OCI-LY7 (cell line): ENCODE data around the gene AGTR1. TPM values are rescaled to one million over a fixed set of nuclear protein-coding genes. Genes with fewer than 3 reads are reported as not detected.

ENCODE experiments used
- Bru-seq: library from RNA; stranded (reverse); fragments of 400-500 nt; gene quantifications from one replicate; lab custom pipeline; 2021; lab: Mats Ljungman, UMichigan
- BruChase-seq, 2 experiments: library from RNA; stranded (reverse); fragments of 400-500 nt; gene quantifications; one replicate each; lab custom pipeline; 2021; lab: Mats Ljungman, UMichigan
- BruUV-seq: library from RNA; stranded (reverse); fragments of 400-500 nt; replicated peaks from 2 replicates; lab custom pipeline; 2021; lab: Mats Ljungman, UMichigan
- CTCF ChIA-PET: fragments of 300-600 bp; sonication (Branson Sonifier 250); formaldehyde crosslinking; loops from one replicate; lab custom pipeline; 2022; ENCODE audit warnings: antibody characterized with exemption; ENCODE audit not compliant: unreplicated experiment; lab: Charles Lee
- POLR2A ChIA-PET: fragments of 300-600 bp; sonication (Branson Sonifier 250); formaldehyde crosslinking; loops from one replicate; lab custom pipeline; 2022; ENCODE audit warnings: antibody characterized with exemption; lab: Charles Lee
- DNase-seq: peaks from one replicate; pipeline ENCODE4 v3.0.0-alpha.2; 2015; ENCODE audit warnings: low spot score
- H2AFZ ChIP-seq: fragments of 200-600 bp; sonication (generic), shearing (Covaris generic); 2 replicates; pipeline ENCODE4 v1.6.1; 2014; ENCODE audit warnings: mild to moderate bottlenecking, antibody characterized with exemption, low read length, moderate library complexity
- H3K27ac ChIP-seq: fragments of 200-600 bp; sonication (generic); 2 replicates; pipeline ENCODE4 v1.5.1; 2014; ENCODE audit warnings: mixed run types, low read depth, mild to moderate bottlenecking, moderate library complexity, low read length, inconsistent platforms; ENCODE audit not compliant: poor library complexity, severe bottlenecking
- H3K36me3 ChIP-seq: fragments of 200-600 bp; sonication (generic); 2 replicates; pipeline ENCODE4 v1.6.1; 2014; ENCODE audit warnings: mild to moderate bottlenecking, antibody characterized with exemption, low read length, moderate library complexity, mixed read lengths; ENCODE audit not compliant: insufficient read depth
- H3K4me1 ChIP-seq: fragments of 200-600 bp; sonication (generic); 2 replicates; pipeline ENCODE4 v1.5.1; 2014; ENCODE audit warnings: mild to moderate bottlenecking, low read length; ENCODE audit not compliant: insufficient read depth, poor library complexity, severe bottlenecking
- H3K4me2 ChIP-seq: fragments of 200-600 bp; sonication (generic); 2 replicates; pipeline ENCODE4 v1.6.1; 2014; ENCODE audit warnings: mild to moderate bottlenecking, low read length
- H3K4me3 ChIP-seq: fragments of 200-600 bp; sonication (generic); 2 replicates; pipeline ENCODE4 v1.5.1; 2014; ENCODE audit warnings: mild to moderate bottlenecking, low read depth, low read length; ENCODE audit not compliant: poor library complexity, severe bottlenecking
- H3K79me2 ChIP-seq: fragments of 200-600 bp; sonication (generic); 2 replicates; pipeline ENCODE4 v1.6.1; 2016; ENCODE audit warnings: low read depth, mild to moderate bottlenecking, low read length, moderate library complexity, mixed read lengths; ENCODE audit not compliant: insufficient read depth
- H3K9me2 ChIP-seq: fragments of 200-600 bp; sonication (generic); 2 replicates; pipeline ENCODE4 v1.6.1; 2016; ENCODE audit warnings: mild to moderate bottlenecking, low read length, mixed read lengths; ENCODE audit not compliant: insufficient read depth
- H3K9me3 ChIP-seq: fragments of 200-600 bp; sonication (generic); 2 replicates; pipeline ENCODE4 v1.6.1; 2014; ENCODE audit warnings: mild to moderate bottlenecking, mixed run types, low read length, mixed read lengths
- H4K20me1 ChIP-seq: fragments of 200-600 bp; sonication (generic); 2 replicates; pipeline ENCODE4 v1.6.1; 2014; ENCODE audit warnings: mild to moderate bottlenecking, antibody characterized with exemption, low read length, moderate library complexity, mixed read lengths; ENCODE audit not compliant: insufficient read depth
- EZH2phosphoT487 ChIP-seq: fragments of 200-600 bp; sonication (generic); IDR thresholded peaks from 2 replicates; pipeline ENCODE4 v1.6.1; 2018; ENCODE audit warnings: low read depth, borderline replicate concordance, mild to moderate bottlenecking, mixed run types, antibody characterized with exemption, low read length, moderate library complexity, mixed read lengths
- intact Hi-C: fragments of 100-400 bp; cut with micrococcal nuclease; formaldehyde crosslinking; loops from one replicate; pipeline ENCODE4 v1.10.0; 2022; ENCODE audit not compliant: unreplicated experiment
- long read RNA-seq: library from polyadenylated mRNA; stranded (forward); transcript quantifications from one replicate; pipeline ENCODE4 v2.0.0, GENCODE V29; 2022
- total RNA-seq, 2 experiments: library from RNA; depleted of rRNA in 1 of 2; stranded (reverse); fragments of >200 nt in 1 of 2; shearing (Covaris generic) in 1 of 2; gene quantifications; 2 replicates each; pipeline ENCODE4 v1.2.3, GENCODE V29; 2014 to 2022
- TF ChIP-seq, protein P1 (sequence below): fragments of 200-600 bp; sonication (generic); conservative IDR thresholded peaks from 2 replicates; pipeline ENCODE4 v1.5.1; 2014; ENCODE audit warnings: mild to moderate bottlenecking, antibody characterized with exemption, low read length, moderate library complexity, mixed read lengths

Gene AGTR1
- total RNA-seq (2014; rRNA removed; shearing (Covaris generic)): not detected in 2 replicates
- total RNA-seq (2022): not detected in 2 replicates
- percentile 3 among the genes with signal in this experiment for Bru-seq, nascent RNA
- BruChase-seq, experiment 1, labeled RNA remaining after a 6-hour chase: not detected
- BruChase-seq, experiment 2, labeled RNA remaining after a 2-hour chase: not detected
- long read RNA-seq: 0 reads

DNA sequence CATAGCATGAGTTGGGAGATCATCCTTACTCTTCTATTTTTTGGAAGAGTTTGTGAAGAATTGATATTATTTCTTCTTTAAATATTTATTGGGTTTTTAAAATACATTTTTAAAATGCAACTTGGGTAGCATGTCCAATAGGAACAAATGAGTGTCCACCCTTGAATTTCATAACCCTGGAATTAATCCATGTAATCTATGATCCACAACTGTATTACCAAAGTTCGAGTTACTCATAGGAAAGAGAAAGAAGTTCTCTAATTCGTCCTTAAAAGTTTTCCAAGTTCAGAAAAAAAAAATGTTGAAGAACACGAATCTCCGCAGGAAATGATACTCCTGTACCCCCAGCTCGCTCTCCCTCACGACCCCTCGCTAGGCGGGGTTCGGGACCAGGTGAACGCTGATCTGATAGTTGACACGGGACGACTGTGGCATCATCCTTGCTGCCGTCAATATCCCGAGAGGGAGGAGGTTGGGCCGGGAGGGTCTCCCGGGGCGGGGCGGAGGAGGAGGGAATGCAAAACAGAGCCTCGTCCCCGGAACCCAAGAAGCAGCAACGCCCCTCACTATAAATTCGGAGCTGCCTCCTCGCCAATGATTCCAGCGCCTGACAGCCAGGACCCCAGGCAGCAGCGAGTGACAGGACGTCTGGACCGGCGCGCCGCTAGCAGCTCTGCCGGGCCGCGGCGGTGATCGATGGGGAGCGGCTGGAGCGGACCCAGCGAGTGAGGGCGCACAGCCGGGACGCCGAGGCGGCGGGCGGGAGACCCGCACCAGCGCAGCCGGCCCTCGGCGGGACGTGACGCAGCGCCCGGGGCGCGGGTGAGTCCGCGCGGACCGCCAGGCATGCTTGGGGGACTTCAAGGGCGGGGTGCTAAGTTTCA, at the start of gene AGTR1:
TSS of gene AGTR1 (plus strand) at position 598 of the 884 bp plus-strand sequence. CDS start 43,133 bp downstream, outside the sequence.
- Histone ChIP-seq H3K27ac (no peak within 1 kb of the TSS), H3K4me3 (no peak within 1 kb of the TSS), H3K9me3 (no peaks in the 10 kb centered on the region), H3K79me2 (no peaks in the 10 kb centered on the region), H3K4me1 (no peaks in the 10 kb centered on the region), H3K9me2 (no peaks in the 10 kb centered on the region), H3K36me3 (no peaks in the 10 kb centered on the region), H2AFZ (no peak within 1 kb of the TSS), H3K4me2 (no peak within 1 kb of the TSS), H4K20me1 (no peaks in the 10 kb centered on the region)
- intact Hi-C loops: no loop called here
- TF ChIP-seq, protein P1, sequence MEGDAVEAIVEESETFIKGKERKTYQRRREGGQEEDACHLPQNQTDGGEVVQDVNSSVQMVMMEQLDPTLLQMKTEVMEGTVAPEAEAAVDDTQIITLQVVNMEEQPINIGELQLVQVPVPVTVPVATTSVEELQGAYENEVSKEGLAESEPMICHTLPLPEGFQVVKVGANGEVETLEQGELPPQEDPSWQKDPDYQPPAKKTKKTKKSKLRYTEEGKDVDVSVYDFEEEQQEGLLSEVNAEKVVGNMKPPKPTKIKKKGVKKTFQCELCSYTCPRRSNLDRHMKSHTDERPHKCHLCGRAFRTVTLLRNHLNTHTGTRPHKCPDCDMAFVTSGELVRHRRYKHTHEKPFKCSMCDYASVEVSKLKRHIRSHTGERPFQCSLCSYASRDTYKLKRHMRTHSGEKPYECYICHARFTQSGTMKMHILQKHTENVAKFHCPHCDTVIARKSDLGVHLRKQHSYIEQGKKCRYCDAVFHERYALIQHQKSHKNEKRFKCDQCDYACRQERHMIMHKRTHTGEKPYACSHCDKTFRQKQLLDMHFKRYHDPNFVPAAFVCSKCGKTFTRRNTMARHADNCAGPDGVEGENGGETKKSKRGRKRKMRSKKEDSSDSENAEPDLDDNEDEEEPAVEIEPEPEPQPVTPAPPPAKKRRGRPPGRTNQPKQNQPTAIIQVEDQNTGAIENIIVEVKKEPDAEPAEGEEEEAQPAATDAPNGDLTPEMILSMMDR: no peak
- no peak for TF ChIP-seq EZH2phosphoT487
- DNase-seq: no peak
- ChIA-PET POLR2A (no interaction called here), CTCF (no interaction called here)
- BruUV-seq: no TSS peak

DNA sequence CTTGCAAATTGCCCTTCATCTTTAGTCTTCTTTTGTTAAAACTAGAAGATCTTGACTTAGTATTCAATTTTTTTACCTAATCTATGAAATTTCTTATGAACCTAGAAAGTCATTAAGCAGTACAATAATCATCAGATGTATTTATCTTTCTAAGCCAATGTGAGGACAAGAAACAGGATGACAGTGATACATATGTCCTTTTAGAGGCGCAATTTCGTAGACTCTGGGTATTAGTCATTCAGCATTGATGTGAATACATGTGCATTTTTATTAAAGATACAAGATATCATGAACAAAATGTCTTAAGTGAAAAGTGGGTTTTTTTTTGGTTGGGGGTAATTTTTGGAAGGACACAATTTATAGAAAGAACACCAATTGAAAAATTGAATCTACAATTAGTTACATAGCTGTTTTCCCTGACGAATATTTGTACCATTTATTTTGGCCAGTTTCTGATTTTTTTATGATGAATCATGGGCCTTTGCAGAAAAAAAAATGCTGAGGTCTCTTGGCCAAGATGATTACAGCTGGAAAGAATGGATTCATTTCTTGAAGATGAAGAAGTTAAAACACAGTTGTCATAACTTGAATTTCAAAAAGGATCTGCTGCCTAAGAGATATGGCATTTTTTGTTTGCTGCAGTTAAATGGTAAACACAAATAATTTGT, 48.9 kb upstream of the AGTR1 start:
- no peaks in the 10 kb centered on the region for H3K36me3 ChIP-seq
- no peaks in the 10 kb centered on the region for H4K20me1 ChIP-seq
- H3K4me3 ChIP-seq: no peak overlapping the region
- no peaks in the 10 kb centered on the region for H3K79me2 ChIP-seq
- H3K9me3 ChIP-seq: no peaks in the 10 kb centered on the region
- no peaks in the 10 kb centered on the region for H3K9me2 ChIP-seq
- CTCF ChIA-PET: no interaction called here
- H3K4me2 ChIP-seq: no peak overlapping the region
- no peak for DNase-seq
- no peak overlapping the region for H2AFZ ChIP-seq
- no peak overlapping the region for H3K27ac ChIP-seq
- intact Hi-C loops: no loop called here
- BruUV-seq: no TSS peak
- POLR2A ChIA-PET: interaction anchor here (1.2 kb wide), 1 partner anchor 9 kb away, joined by 5 read pairs; no protein-coding TSS in a partner anchor
- no peak for TF ChIP-seq EZH2phosphoT487
- TF ChIP-seq, protein P1: no peak
- H3K4me1 ChIP-seq: no peaks in the 10 kb centered on the region
